ENCODE measurements around the gene ANKRD55.

Gene ANKRD55

DNA sequence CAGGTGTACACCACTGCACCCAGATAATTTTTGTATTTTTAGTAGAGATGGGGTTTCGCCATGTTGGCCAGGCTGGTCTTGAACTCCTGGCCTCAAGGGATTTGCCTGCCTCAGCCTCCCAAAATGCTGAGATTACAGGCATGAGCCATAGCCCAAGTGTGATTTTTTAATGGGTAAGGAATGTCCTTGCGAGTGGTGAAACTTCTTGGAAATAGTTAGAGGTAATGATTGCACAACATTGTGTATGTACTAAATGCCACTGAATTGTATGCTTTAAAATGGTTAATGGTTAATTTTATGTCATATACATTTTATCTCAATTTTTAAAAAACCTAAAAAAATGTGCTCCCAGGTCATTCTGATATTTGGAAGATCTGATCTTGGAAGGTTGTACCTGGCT is 178.5 kb downstream of the ANKRD55 start:
- DNase-seq (ENCODE audit: low read depth in 1 of 2, low spot score in 1 of 2): no peak

DNA sequence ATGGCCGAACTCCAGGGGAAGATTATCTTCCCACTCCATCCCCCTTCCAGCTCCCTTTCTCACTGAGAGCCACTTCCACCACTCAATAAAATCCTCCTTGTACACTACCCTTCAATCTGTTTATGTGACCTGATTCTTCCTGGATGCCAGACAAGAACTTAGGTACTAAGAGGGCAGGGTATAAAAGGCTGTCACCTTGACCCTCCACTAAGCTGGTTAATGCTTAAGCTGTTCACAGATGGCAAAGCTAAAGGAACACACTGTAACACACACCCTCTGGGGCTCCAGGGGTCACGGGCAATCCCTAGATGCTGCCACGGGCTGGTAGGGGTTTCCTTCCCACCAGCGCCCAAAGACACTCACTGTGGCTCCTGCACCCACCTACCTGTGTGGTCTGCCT is 179.8 kb downstream of the ANKRD55 start:
- DNase-seq (ENCODE audit: low read depth in 1 of 2, low spot score in 1 of 2): no peak

DNA sequence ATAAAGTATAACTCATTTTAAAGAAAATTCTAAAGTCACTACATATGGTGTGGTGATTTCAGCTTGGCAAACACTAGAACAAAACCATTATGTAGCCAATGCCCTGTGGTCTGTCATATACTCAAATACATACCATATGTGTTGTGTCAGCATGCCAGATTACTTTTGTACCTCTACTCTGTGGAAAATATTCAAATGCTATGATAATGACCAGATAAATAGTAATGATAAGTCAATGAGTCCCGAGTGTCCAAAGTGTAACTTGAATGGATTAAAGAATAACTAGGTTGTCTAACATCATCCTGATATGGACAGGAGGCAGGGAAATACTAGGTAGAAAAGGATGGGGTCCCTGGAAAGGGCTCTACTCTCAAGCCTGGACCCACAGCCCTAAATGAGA is 180.4 kb downstream of the ANKRD55 start:
- no peak for DNase-seq (ENCODE audit: low read depth in 1 of 2, low spot score in 1 of 2)

DNA sequence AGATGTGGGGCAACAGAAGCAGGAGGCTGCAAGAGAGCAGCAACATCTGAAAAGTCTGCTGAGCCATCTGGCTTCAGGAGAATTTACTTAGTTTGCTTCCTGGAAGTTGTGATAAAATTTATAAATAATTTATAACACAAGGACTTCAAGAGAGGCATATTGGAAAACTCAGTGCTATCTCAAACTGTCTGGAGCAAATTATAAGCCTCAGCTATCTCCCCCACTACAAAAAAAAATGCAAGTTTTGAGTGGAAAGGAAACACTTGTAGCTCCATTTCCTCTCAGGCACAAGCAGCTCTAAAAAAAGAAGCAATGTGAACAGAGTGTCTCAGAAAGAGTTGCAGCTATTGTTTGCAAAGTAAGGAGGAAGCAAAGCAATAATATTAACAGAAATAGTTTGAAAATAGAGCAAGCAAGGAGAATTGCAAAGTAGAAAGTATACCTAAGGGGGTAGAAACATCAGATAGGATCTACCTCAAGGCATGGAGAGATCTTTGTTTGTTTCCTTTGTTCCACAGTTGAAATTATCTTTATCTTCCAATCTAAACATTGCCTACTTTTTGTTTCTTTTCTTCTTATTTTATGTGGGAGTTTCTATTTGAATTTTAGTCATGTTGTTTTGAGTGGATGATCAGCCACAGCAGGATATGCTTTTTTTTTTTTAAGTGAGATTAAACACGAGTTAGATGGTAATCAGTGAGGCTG is 182.4 kb downstream of the ANKRD55 start:
- no peak for DNase-seq (ENCODE audit: low read depth in 1 of 2, low spot score in 1 of 2)

Measured in activated CD4-positive, alpha-beta T cell treated with anti-CD3 and anti-CD28 coated beads, Interleukin-2, amount 50 U/mL, for 24 hours (primary cell).